ENCODE results near the gene DENND6B.
A peak's percentile ranks its signal among the peaks of the same experiment; 100 is the strongest.

The DENND6B gene, protein sequence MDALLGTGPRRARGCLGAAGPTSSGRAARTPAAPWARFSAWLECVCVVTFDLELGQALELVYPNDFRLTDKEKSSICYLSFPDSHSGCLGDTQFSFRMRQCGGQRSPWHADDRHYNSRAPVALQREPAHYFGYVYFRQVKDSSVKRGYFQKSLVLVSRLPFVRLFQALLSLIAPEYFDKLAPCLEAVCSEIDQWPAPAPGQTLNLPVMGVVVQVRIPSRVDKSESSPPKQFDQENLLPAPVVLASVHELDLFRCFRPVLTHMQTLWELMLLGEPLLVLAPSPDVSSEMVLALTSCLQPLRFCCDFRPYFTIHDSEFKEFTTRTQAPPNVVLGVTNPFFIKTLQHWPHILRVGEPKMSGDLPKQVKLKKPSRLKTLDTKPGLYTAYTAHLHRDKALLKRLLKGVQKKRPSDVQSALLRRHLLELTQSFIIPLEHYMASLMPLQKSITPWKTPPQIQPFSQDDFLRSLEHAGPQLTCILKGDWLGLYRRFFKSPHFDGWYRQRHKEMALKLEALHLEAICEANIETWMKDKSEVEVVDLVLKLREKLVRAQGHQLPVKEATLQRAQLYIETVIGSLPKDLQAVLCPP

GRCh38 chr22:50326956-50327710 lies at the start of gene DENND6B:
Gene DENND6B, minus strand, starts transcription at chr22:50327012. Its CDS starts 24 bp downstream, at chr22:50326988.
- peak; percentile 79 for TF ChIP-seq CTCF (IDR thresholded peaks at IDR 0.05)

DNA sequence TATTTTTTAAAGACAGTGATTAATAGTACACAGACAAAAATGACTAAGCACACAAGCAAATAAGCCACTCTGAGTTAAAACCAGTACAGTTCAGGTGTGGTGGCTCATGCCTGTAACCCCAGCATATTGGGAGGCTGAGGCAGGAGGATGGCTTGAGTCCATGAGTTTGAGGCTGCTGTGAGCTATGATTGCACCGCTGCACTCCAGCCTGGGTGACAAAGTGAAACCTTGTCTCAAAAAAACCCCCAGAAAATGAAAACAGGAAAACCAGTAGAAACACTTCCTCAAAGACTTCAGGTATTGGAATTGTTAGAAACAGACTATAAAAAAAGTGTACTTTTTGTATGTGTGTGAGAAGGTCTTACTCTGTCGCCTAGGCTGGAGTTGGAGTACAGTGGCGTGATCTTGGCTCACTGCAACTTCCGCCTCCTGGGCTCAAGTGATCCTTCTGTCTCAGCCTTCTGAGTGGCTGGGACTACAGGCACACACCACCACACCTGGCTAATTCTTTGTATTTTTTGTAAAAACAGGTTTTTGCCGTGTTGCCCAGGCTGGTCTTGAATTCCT lies 49.4 kb upstream of the DENND6B start:
- TF ChIP-seq CTCF (IDR thresholded peaks at IDR 0.05): no peak

GRCh38 chr22:50371101-50371648 lies 44.4 kb upstream of the DENND6B start:
- no peak for TF ChIP-seq CTCF (IDR thresholded peaks at IDR 0.05)

DNA sequence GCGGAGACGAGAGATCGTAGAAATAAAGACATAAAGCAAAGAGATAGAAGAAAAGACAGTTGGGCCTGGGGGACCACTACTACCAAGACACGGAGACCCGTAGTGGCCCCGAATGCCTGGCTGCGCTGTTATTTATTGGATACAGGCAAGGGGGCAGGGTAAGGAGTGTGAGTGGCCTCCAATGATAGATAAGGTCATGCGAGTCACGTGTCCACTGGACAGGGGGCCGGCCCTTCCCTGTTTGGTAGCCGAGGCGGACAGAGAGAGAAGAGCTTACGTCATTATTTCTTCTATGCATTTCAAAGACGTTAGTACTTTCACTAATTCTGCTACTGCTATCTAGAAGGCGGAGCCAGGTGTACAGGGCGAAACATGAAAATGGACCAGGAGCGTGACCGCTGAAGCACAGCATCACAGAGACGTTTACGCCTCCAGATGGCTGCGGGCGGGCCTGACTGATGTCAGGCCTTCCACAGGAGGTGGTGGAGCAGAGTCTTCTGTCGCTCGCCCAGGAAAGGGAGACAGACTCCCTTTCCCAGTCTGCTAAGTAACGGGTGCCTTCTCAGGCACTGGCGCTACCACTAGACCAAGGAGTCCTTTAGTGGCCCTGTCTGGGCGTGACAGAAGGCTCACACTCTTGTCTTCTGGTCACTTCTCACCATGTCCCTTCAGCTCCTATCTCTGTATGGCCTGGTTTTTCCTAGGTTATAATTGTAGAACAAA lies 41.1 kb upstream of the DENND6B start:
- no peak for TF ChIP-seq CTCF (IDR thresholded peaks at IDR 0.05)

DNA sequence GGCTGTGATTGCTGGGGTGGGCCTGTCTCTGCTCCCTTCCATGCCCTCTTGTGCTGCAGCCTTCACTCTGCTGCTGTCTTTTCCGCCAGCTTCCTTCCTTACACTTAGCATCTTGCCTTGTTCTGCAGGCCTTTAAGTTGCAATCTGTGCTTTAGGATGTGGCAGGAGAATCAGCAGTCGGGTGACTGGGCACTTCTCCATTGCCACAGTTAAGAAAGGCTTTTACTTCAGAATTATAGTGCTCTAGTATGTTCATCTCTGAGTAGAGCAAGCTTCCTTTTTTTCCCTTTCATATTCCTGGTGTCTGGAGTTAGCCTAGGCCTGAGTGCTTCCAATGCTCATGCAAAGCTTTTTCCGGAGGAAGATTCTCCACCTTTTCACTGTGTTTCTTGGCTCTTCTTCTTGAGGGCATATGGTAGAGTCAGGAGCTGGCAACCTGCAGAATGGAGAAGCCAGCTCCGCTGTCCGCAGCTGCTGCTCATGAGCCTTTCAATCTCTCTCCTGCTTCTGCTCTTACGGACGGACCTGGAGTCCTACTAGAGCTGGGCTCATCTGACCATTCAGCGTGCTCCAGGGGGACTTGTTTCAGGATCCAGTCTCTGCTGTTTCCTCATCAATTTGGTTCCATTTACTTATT lies 36.5 kb upstream of the DENND6B start:
- TF ChIP-seq CTCF (IDR thresholded peaks at IDR 0.05): no peak

- no peak for TF ChIP-seq CTCF (IDR thresholded peaks at IDR 0.05)
These were observed 34.9 kb upstream of the DENND6B start for GRCh38 chr22:50361688-50362087.

Measured in LNCAP (cell line).